Muscle layer of duodenum (tissue), 2 donors: ENCODE measurements around the gene NXN.
"Not testable (repeated sequence)": the region's sequence is repeated elsewhere in the genome, so short reads cannot be mapped to it uniquely, and the experiment has no call there.

ENCODE experiments used
- H3K27ac ChIP-seq: one replicate; pipeline ENCODE4 v1.7.0; 2013; ENCODE audit warnings: mild to moderate bottlenecking, low read length
- H3K27me3 ChIP-seq: one replicate; pipeline ENCODE4 v1.7.0; 2013; ENCODE audit warnings: low read depth, mild to moderate bottlenecking, control low read depth, low read length
- H3K36me3 ChIP-seq, 2 donors: one replicate each; pipeline ENCODE4 v1.7.0; 2013; ENCODE audit warnings: low read length in 2 of 2, control low read depth in 1 of 2, mild to moderate bottlenecking in 1 of 2; ENCODE audit not compliant: insufficient read depth in 2 of 2, control insufficient read depth in 1 of 2
- H3K4me1 ChIP-seq, 2 donors: one replicate each; pipeline ENCODE4 v1.7.0; 2013; ENCODE audit warnings: low read length in 2 of 2, mild to moderate bottlenecking in 2 of 2, control low read depth in 1 of 2, moderate library complexity in 1 of 2; ENCODE audit not compliant: insufficient read depth in 2 of 2, control insufficient read depth in 1 of 2
- H3K4me3 ChIP-seq, 2 donors: one replicate each; pipeline ENCODE4 v1.7.0; 2013; ENCODE audit warnings: low read length in 2 of 2, low read depth in 1 of 2, mild to moderate bottlenecking in 1 of 2
- H3K9me3 ChIP-seq, 2 donors: one replicate each; pipeline ENCODE4 v1.7.0; 2013; ENCODE audit warnings: low read length in 2 of 2, control low read depth in 1 of 2, mild to moderate bottlenecking in 1 of 2; ENCODE audit not compliant: control insufficient read depth in 1 of 2
- donor health status: healthy.

Gene NXN

GRCh38 chr17:996554-997344 is 17.2 kb upstream of the NXN start, which contains the start of gene TIMM22:
Gene TIMM22, plus strand, starts transcription at chr17:997129. Its CDS starts 14 bp downstream, at chr17:997143.
- Histone ChIP-seq H3K36me3 (peaks cover 14 to 16% of the 10 kb centered on the region in 2 donors), H3K4me3 (peak within 1 kb of the TSS; percentile 95 to 100), H3K9me3 (no peaks in the 10 kb centered on the region), H3K27me3 (no peaks in the 10 kb centered on the region), H3K27ac (peak within 1 kb of the TSS; percentile 93), H3K4me1 (peaks cover 17 to 34% of the 10 kb centered on the region in 2 donors)

DNA sequence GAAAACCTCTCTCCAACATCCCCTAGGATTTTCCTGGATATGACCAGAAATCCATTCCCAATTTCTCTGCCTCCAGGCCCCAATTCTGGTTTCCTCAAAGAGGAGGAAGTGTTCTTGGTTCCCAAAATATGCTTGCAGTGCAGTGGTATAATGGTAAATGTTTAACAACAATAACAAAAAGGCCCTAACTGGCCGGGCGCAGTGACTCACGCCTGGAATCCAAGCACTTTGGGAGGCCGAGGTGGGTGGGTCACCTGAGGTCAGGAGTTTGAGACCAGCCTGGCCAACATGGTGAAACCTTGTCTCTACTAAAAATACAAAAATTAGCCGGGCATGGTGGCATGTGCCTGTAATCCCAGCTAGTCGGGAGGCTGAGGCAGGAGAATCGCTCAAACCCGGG is 15.7 kb upstream of the NXN start:
- not testable (repeated sequence) for H3K4me3 ChIP-seq, H3K27me3 ChIP-seq, H3K36me3 ChIP-seq, H3K27ac ChIP-seq, H3K9me3 ChIP-seq
- H3K4me1 ChIP-seq: peaks cover 9 to 20% of the 10 kb centered on the region in 2 donors

- peaks cover 5 to 6% of the 10 kb centered on the region in 2 donors for H3K4me1 ChIP-seq
Observed at GRCh38 chr17:992933-993332, 13.4 kb upstream of the NXN start.

DNA sequence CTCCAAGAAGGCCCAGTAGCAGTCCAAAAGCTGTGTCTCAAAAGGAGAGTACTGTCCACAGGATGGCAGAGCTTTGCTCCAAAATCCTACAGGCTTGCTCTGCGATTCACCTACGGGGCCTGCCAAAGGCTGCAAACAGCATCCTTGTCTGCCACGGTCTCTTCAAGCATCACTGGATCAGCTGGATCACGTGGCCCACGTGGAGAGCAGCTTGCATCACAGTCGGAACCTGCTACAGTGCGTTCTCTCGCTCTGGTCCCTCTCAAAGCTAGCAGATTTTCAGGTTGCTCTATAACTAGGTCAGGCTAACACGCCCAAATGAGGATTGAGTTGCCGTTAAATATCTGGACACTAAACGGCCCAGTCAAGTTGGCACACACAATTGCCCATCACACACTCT is 9.0 kb upstream of the NXN start:
- no peaks in the 10 kb centered on the region for H3K9me3 ChIP-seq
- H3K36me3 ChIP-seq: no peaks in the 10 kb centered on the region
- H3K27me3 ChIP-seq: no peaks in the 10 kb centered on the region
- no peak overlapping the region for H3K27ac ChIP-seq
- H3K4me3 ChIP-seq: no peak overlapping the region
- H3K4me1 ChIP-seq: no peaks in the 10 kb centered on the region

More at GRCh38 chr17:992933-993332, 13.4 kb upstream of the NXN start:
- Histone ChIP-seq H3K36me3 (no peaks in the 10 kb centered on the region), H3K27ac (no peak overlapping the region), H3K9me3 (no peaks in the 10 kb centered on the region), H3K27me3 (no peaks in the 10 kb centered on the region), H3K4me3 (no peak overlapping the region)

- Histone ChIP-seq H3K27ac (no peak overlapping the region), H3K4me1 (no peaks in the 10 kb centered on the region), H3K27me3 (no peaks in the 10 kb centered on the region), H3K36me3 (no peaks in the 10 kb centered on the region), H3K9me3 (no peaks in the 10 kb centered on the region), H3K4me3 (no peak overlapping the region)
Observed at GRCh38 chr17:987931-988330, 8.4 kb upstream of the NXN start.

- Histone ChIP-seq H3K9me3 (no peaks in the 10 kb centered on the region), H3K27ac (no peak overlapping the region), H3K36me3 (no peaks in the 10 kb centered on the region), H3K4me1 (no peaks in the 10 kb centered on the region), H3K4me3 (no peak overlapping the region), H3K27me3 (no peaks in the 10 kb centered on the region)
Observed at GRCh38 chr17:986322-986929, 6.8 kb upstream of the NXN start.

GRCh38 chr17:983921-984320 is 4.3 kb upstream of the NXN start:
- Histone ChIP-seq H3K27me3 (no peaks in the 10 kb centered on the region), H3K4me3 (no peak overlapping the region), H3K36me3 (no peaks in the 10 kb centered on the region), H3K4me1 (peaks cover 0 to 12% of the 10 kb centered on the region in 2 donors), H3K9me3 (no peaks in the 10 kb centered on the region), H3K27ac (no peak overlapping the region)

GRCh38 chr17:981292-981658 is 1.7 kb upstream of the NXN start:
- no peaks in the 10 kb centered on the region for H3K36me3 ChIP-seq
- H3K27me3 ChIP-seq: peaks cover 11% of the 10 kb centered on the region
- H3K9me3 ChIP-seq: no peaks in the 10 kb centered on the region
- H3K4me1 ChIP-seq: peaks cover 0 to 12% of the 10 kb centered on the region in 2 donors
- H3K27ac ChIP-seq: no peak overlapping the region
- peak overlapping the region in 1 of 2 donors; percentile 61 for H3K4me3 ChIP-seq

DNA sequence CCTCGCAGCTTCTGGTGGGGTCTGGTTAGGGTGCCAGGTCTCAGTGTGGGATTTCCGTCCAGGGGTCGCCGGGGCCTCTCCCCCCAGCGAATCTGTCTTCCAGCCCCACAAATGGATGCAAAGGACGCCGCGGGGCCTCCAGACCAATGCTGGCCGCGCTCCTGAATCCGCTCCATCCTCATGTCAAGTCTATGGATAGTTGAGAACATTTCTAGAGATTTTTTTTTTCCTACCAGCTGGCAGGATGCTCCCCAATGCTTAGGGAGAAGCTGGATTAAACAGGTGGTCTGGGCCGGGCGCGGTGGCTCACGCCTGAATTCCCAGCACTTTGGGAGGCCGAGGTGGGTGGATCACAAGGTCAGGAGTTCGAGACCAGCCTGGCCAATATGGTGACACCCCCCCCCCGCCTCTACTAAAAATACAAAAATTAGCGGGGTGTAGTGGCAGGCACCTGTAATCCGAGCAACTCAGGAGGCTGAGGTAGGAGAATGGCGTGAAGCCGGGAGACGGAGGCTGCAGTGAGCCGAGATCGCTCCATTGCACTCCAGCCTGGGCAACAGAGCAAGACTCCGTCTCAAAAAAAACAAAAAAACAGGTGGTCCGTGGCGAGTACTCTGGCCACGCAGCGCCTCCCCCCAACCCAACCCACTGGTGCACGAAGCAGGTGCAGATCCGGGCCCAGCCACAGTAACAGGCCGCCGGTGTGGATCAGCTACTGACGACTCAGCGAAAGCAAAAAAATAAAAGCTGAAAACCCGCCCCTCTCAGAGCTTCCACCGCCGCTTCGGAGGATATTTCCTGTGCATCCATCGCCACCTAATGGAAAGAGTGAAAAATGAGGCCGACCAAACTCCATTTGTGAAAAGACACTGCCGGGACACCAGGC is 1.1 kb upstream of the NXN start:
- Histone ChIP-seq H3K27ac (no peak overlapping the region), H3K27me3 (peaks cover 11% of the 10 kb centered on the region), H3K9me3 (no peaks in the 10 kb centered on the region), H3K36me3 (no peaks in the 10 kb centered on the region), H3K4me1 (peaks cover 0 to 17% of the 10 kb centered on the region in 2 donors), H3K4me3 (peak overlapping the region; percentile 37 to 61)

GRCh38 chr17:979212-979538 is 401 bp downstream of the NXN start:
- H3K4me3 ChIP-seq: peak overlapping the region in 1 of 2 donors; percentile 64
- peaks cover 5 to 25% of the 10 kb centered on the region in 2 donors for H3K4me1 ChIP-seq
- H3K27me3 ChIP-seq: peaks cover 11% of the 10 kb centered on the region
- H3K27ac ChIP-seq: no peak overlapping the region
- H3K36me3 ChIP-seq: no peaks in the 10 kb centered on the region
- no peaks in the 10 kb centered on the region for H3K9me3 ChIP-seq
